Measurements from ENCODE around the gene C3orf20.
"Not testable (repeated sequence)": the region's sequence is repeated elsewhere in the genome, so short reads cannot be mapped to it uniquely, and the experiment has no call there.

The C3orf20 gene

GRCh38 chr3:14645453-14645852, 29.5 kb upstream of the C3orf20 start:
- Mint-ChIP-seq H3K27ac (no peak overlapping the region), H3K27me3 (peaks cover under 1% of the 10 kb centered on the region), H3K4me3 (no peak overlapping the region), H3K4me1 (peaks cover 14% of the 10 kb centered on the region), H3K9me3 (no peaks in the 10 kb centered on the region)
- DNase-seq (no peak), ATAC-seq (no peak)

GRCh38 chr3:14646131-14646573, 28.8 kb upstream of the C3orf20 start:
- ATAC-seq (no peak), DNase-seq (no peak)
- H3K27ac Mint-ChIP-seq = no peak overlapping the region
- no peak overlapping the region for H3K4me3 Mint-ChIP-seq
- peaks cover 17% of the 10 kb centered on the region for H3K4me1 Mint-ChIP-seq
- H3K9me3 Mint-ChIP-seq = no peaks in the 10 kb centered on the region
- no peaks in the 10 kb centered on the region for H3K27me3 Mint-ChIP-seq

DNA sequence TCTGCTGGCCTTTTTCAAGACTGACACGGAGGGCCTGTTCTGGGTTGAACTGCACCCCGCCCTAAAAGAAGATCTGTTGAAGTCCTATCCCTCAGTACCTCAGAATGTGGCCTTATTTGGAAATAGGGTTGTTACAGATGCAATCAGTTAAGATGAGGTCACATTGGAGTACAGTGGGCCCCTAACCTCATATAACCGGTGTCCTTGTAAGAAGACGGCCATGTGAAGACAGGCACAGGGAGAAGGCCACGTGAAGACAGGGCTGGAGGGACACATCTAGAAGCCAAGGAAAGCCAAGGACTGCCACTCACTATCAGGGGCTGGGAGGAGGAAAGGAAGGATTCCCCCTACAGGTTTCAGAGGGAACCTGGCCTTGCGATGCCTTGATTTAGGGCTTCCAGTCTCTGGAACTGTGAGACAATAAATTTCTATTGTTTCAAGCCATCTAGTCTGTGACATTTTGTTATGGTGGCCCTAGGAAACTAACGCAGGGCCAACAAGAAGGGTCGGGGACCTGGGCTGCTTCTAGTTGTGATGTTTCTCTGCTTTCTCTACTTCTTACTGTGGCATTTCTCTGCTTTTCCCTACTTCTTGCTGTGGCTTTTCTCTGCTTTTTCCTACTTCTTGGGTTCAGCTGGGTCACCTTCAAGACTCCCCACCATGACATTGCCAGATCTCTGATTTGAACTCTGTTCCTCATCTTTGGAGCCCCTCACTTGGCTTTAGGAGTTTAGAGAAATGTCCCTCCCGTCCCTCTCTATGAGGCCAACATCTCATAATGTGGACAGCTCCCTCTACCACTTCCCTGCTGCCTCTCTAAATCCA, 28.1 kb upstream of the C3orf20 start:
- peak overlapping the region in 1 of 2 donors; percentile 55 for H3K27ac Mint-ChIP-seq
- peaks cover 17% of the 10 kb centered on the region for H3K4me1 Mint-ChIP-seq
- H3K9me3 Mint-ChIP-seq = no peaks in the 10 kb centered on the region
- H3K27me3 Mint-ChIP-seq = no peaks in the 10 kb centered on the region
- DNase-seq = no peak
- no peak for ATAC-seq
- H3K4me3 Mint-ChIP-seq = no peak overlapping the region

GRCh38 chr3:14647976-14648955, 26.7 kb upstream of the C3orf20 start:
- Mint-ChIP-seq H3K9me3 (no peaks in the 10 kb centered on the region), H3K27ac (no peak overlapping the region), H3K4me1 (peaks cover 28% of the 10 kb centered on the region), H3K27me3 (no peaks in the 10 kb centered on the region), H3K4me3 (peak overlapping the region in 1 of 2 donors; percentile 0)
- ATAC-seq = no peak
- DNase-seq = no peak

DNA sequence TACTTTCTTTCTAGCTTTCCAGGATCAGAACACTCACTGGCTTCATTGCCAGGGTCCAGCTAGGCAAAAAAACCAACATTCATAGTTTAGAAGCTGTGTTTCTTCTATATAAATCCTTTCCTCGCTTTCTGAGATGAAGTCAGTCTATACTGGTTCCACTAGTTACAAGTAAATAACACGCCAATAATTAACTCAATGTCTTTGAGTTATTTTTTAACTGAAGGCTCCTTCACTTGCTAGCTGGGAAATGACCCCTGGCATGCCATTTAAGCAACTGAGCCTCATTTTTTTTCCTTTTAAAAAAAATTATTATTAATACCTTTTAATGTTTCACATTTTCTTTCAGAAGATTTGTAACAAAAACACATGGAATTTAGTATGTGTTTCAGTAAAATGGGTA, 25.5 kb upstream of the C3orf20 start:
- Mint-ChIP-seq H3K9me3 (no peaks in the 10 kb centered on the region), H3K4me1 (peaks cover 37% of the 10 kb centered on the region), H3K27me3 (no peaks in the 10 kb centered on the region), H3K27ac (no peak overlapping the region), H3K4me3 (no peak overlapping the region)
- ATAC-seq (no peak), DNase-seq (no peak)

- Mint-ChIP-seq H3K9me3 (no peaks in the 10 kb centered on the region), H3K4me3 (peak overlapping the region; percentile 97 to 99), H3K27ac (peak overlapping the region in 1 of 2 donors; percentile 98), H3K27me3 (no peaks in the 10 kb centered on the region), H3K4me1 (peaks cover 42% of the 10 kb centered on the region)
- DNase-seq (no peak), ATAC-seq (no peak)
Measured at GRCh38 chr3:14650193-14650592, 24.7 kb upstream of the C3orf20 start.

- Mint-ChIP-seq H3K27ac (peak within 1 kb of the TSS; percentile 98 to 99), H3K4me1 (peaks cover 52% of the 10 kb centered on the region), H3K4me3 (peak within 1 kb of the TSS; percentile 97 to 99), H3K27me3 (no peaks in the 10 kb centered on the region), H3K9me3 (no peaks in the 10 kb centered on the region)
- DNase-seq (peak; percentile 93 to 97), ATAC-seq (peak; percentile 98)
Measured at GRCh38 chr3:14651440-14652251, 23.3 kb upstream of the C3orf20 start, which contains the start of gene CCDC174. CCDC174 (plus strand) TSS chr3:14651762; CDS start chr3:14651837, 75 bp downstream.

GRCh38 chr3:14652360-14652907, 22.5 kb upstream of the C3orf20 start:
- Mint-ChIP-seq H3K4me1 (peaks cover 55% of the 10 kb centered on the region), H3K4me3 (peak overlapping the region; percentile 97 to 99)
- not testable (repeated sequence) for DNase-seq

GRCh38 chr3:14657579-14657978, 17.4 kb upstream of the C3orf20 start:
- H3K4me1 Mint-ChIP-seq = peaks cover 55% of the 10 kb centered on the region

More at GRCh38 chr3:14652360-14652907, 22.5 kb upstream of the C3orf20 start:
- not testable (repeated sequence) for H3K27me3 Mint-ChIP-seq, ATAC-seq, H3K9me3 Mint-ChIP-seq
- H3K27ac Mint-ChIP-seq = peak overlapping the region; percentile 98 to 99

DNA sequence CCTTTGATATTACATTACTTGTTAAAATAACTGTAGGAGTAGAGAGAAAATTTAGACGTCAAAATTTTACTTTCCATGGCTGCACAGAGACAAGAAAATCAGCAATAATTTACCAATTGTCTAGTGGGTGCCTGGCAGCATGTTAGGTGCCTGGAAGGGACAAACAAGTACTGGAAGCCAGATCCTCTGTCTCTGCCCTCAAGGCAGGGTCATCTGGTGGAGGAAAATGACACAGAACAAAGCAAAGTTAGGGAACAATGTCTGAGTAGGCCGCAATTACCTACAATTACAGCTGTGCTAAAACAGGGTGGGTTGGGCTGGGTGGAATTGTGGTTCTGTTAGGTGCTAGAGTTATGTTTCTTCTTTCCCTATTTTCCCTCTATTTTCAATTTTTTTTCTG, 16.0 kb upstream of the C3orf20 start:
- no peak overlapping the region for H3K4me3 Mint-ChIP-seq
- DNase-seq (no peak), ATAC-seq (no peak)
- no peaks in the 10 kb centered on the region for H3K9me3 Mint-ChIP-seq
- H3K27ac Mint-ChIP-seq = peak overlapping the region in 1 of 2 donors; percentile 34
- no peaks in the 10 kb centered on the region for H3K27me3 Mint-ChIP-seq
- H3K4me1 Mint-ChIP-seq = peaks cover 41% of the 10 kb centered on the region

More at GRCh38 chr3:14657579-14657978, 17.4 kb upstream of the C3orf20 start:
- Mint-ChIP-seq H3K27ac (peak overlapping the region in 1 of 2 donors; percentile 84), H3K27me3 (no peaks in the 10 kb centered on the region), H3K4me3 (no peak overlapping the region), H3K9me3 (no peaks in the 10 kb centered on the region)
- DNase-seq (no peak), ATAC-seq (no peak)

DNA sequence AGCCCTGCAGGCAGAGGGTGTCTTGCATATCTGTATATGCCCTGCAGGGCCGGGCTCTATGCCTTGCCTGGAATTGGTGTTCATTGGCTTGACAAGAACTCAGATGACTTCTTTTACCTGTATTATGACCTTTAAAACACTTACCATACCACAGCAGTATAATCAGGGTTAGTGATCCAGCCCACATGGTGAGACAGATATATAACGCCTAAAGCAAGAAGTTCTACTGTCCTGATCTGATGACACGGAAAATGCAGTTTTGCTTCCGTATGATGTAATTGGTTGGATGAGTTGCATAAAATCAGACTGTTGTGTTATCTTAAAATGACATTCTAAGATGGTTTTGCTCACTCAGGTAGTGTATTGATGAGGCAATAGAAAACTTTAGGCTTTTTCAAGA, 14.0 kb upstream of the C3orf20 start:
- no peak for DNase-seq
- Mint-ChIP-seq H3K4me1 (peaks cover 28% of the 10 kb centered on the region), H3K4me3 (no peak overlapping the region), H3K27me3 (no peaks in the 10 kb centered on the region), H3K9me3 (no peaks in the 10 kb centered on the region), H3K27ac (peak overlapping the region; percentile 90 to 92)
- peak; percentile 70 for ATAC-seq

- DNase-seq (no peak), ATAC-seq (no peak)
- Mint-ChIP-seq H3K9me3 (no peaks in the 10 kb centered on the region), H3K27me3 (no peaks in the 10 kb centered on the region), H3K4me1 (peaks cover 17% of the 10 kb centered on the region), H3K27ac (peak overlapping the region in 1 of 2 donors; percentile 88), H3K4me3 (no peak overlapping the region)
Measured at GRCh38 chr3:14663396-14664135, 11.4 kb upstream of the C3orf20 start.

DNA sequence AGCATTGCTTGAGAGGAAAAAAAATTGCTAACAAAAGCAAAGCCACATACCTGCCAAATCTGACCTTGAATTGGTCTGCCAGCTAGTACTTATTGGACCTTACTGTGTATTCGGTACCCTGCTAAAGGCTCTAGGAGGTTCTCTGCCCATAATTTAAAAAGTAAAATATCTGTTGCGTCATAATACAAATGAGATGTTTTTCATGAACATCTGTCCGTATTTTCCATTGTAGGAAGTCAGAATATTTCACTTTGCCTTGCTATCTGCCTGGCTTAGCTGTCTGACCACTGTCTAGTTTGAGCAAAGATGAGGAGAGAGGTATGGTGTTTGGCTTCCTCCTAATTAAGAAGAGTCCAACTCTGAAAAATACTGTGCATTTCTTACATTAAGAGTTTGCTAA, 10.8 kb upstream of the C3orf20 start:
- peak overlapping the region in 1 of 2 donors; percentile 8 for H3K27ac Mint-ChIP-seq

DNA sequence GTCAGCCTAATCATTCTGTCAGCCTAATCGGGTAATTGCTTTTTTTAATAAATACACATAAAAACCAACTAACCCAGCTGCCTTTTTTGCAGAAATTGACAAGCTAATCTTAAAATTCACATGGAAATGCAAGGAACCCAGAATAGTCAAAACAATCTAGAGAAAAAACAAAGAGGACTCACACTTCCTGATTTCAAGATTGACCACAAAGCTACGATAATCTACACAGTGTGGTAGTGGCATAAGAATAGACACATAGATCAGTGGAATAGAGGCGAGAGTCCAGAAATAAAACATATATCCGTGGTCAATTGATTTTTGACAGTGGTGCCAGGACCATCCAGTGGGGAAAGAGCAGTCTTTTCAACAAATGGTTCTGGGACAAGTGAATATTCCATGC, 2.4 kb upstream of the C3orf20 start:
- H3K4me3 Mint-ChIP-seq = no peak overlapping the region
- H3K27me3 Mint-ChIP-seq = no peaks in the 10 kb centered on the region
- no peaks in the 10 kb centered on the region for H3K9me3 Mint-ChIP-seq
- ATAC-seq (no peak), DNase-seq (no peak)
- H3K4me1 Mint-ChIP-seq = no peaks in the 10 kb centered on the region
- H3K27ac Mint-ChIP-seq = no peak overlapping the region

More for the DNA sequence above, 10.8 kb upstream of the C3orf20 start:
- no peaks in the 10 kb centered on the region for H3K27me3 Mint-ChIP-seq
- ATAC-seq = no peak
- no peak overlapping the region for H3K4me3 Mint-ChIP-seq
- no peaks in the 10 kb centered on the region for H3K9me3 Mint-ChIP-seq
- no peak for DNase-seq
- peaks cover 17% of the 10 kb centered on the region for H3K4me1 Mint-ChIP-seq

Measured in stimulated activated naive CD8-positive, alpha-beta T cell treated with anti-CD3 and anti-CD28 coated beads, Interleukin-15, amount 100 ng/mL, for 72 hours (primary cell).